ENCODE results near the gene TMEM167B. TPM values are rescaled to one million over a fixed set of nuclear protein-coding genes. Genes with fewer than 3 reads are reported as not detected.

TMEM167B gene
- total RNA-seq, 1 donor from 2014 or later = 16.9 TPM

Other genes starting within 250 kb of the TMEM167B start
- 1.4 TPM in 1 of 2 replicates, not detected in the other for gene AKNAD1, start 233.7 kb upstream of the TMEM167B start, total RNA-seq
- 6.8 and 8.5 TPM in 2 replicates for gene GPSM2, start 213.8 kb upstream of the TMEM167B start, total RNA-seq
- gene CLCC1, start 127.3 kb upstream of the TMEM167B start, total RNA-seq = 19.5 and 19.7 TPM in 2 replicates
- 18.3 and 25.2 TPM in 2 replicates for gene WDR47, start 48.7 kb upstream of the TMEM167B start, total RNA-seq
- gene TAF13, start 14.8 kb upstream of the TMEM167B start, total RNA-seq = 34.6 and 48.0 TPM in 2 replicates
- gene ELAPOR1, start 23.4 kb downstream of the TMEM167B start, total RNA-seq = 0.29 and 0.41 TPM in 2 replicates
- gene SARS1, start 123.2 kb downstream of the TMEM167B start, total RNA-seq = 153 and 156 TPM in 2 replicates
- 4.3 and 5.1 TPM in 2 replicates for gene CELSR2, start 158.8 kb downstream of the TMEM167B start, total RNA-seq
- gene PSRC1, start 192.4 kb downstream of the TMEM167B start, total RNA-seq = 6.9 and 10.5 TPM in 2 replicates
- not detected in 2 replicates for gene MYBPHL, start 216.2 kb downstream of the TMEM167B start, total RNA-seq